SW480 (cell line): ENCODE measurements around the gene MYO19.
"Not testable (repeated sequence)": the region's sequence is repeated elsewhere in the genome, so short reads cannot be mapped to it uniquely, and the experiment has no call there.

Source experiments
- DNase-seq: peaks from one replicate; pipeline ENCODE4 v3.0.0-alpha.2; 2016; ENCODE audit warnings: low spot score

The MYO19 gene

GRCh38 chr17:36461330-36462110 is 73.1 kb downstream of the MYO19 start:
- DNase-seq, result no peak

GRCh38 chr17:36460265-36460937 is 74.3 kb downstream of the MYO19 start:
- no peak for DNase-seq

GRCh38 chr17:36459601-36460000 is 75.1 kb downstream of the MYO19 start:
- DNase-seq, result no peak

- no peak for DNase-seq
These were observed 75.6 kb downstream of the MYO19 start for GRCh38 chr17:36459045-36459444.

- not testable (repeated sequence) for DNase-seq
These were observed 77.0 kb downstream of the MYO19 start for GRCh38 chr17:36457701-36458100.

GRCh38 chr17:36452888-36453287 is 81.8 kb downstream of the MYO19 start:
- DNase-seq, result not testable (repeated sequence)

GRCh38 chr17:36449997-36450396 is 84.7 kb downstream of the MYO19 start:
- DNase-seq, result not testable (repeated sequence)
